ENCODE results near the gene ATP10B. TPM values are rescaled to one million over a fixed set of nuclear protein-coding genes. Genes with fewer than 3 reads are reported as not detected.

Gene ATP10B
- polyA plus RNA-seq, 1 donor (not counting 4 experiments of a cell fraction or from before 2014, with no cell fraction given): 0.25 TPM

- no peak for TF ChIP-seq CTCF (optimal IDR thresholded peaks at IDR 0.05 in 1 of 3, IDR thresholded peaks at IDR 0.05 in 1 of 3, conservative IDR thresholded peaks at IDR 0.05 in 1 of 3; ENCODE audit: extremely low read depth in 1 of 3, insufficient read depth in 2 of 3, low read length in 3 of 3)
- no peak for TF ChIP-seq EZH2 (IDR thresholded peaks at IDR 0.05; ENCODE audit: low read length)
- no peaks in the 10 kb centered on the region for H3K9me3 ChIP-seq (ENCODE audit: control insufficient read depth, low read depth, low read length)
- H3K27me3 ChIP-seq (ENCODE audit: control insufficient read depth, extremely low read depth, insufficient read depth, low read length): no peaks in the 10 kb centered on the region
- FAIRE-seq (no peak), DNase-seq (ENCODE audit: low read depth, low spot score) (no peak)
- dilution Hi-C loops (cut with MboI; ENCODE audit: extremely low pct_ligation_motif_present, low sequenced_read_pairs): no loop called here
- H4K20me1 ChIP-seq (ENCODE audit: control insufficient read depth, extremely low read depth, insufficient read depth, low read length): no peaks in the 10 kb centered on the region
- H3K4me2 ChIP-seq (ENCODE audit: control insufficient read depth, extremely low read depth, insufficient read depth, low read depth, low read length): no peak overlapping the region
- H3K4me1 ChIP-seq (ENCODE audit: control insufficient read depth, extremely low read depth, insufficient read depth, low read length): no peaks in the 10 kb centered on the region
- no peak overlapping the region for H3K27ac ChIP-seq (ENCODE audit: control insufficient read depth, insufficient read depth, low read length)
- H3K36me3 ChIP-seq (ENCODE audit: control insufficient read depth in 2 of 2, extremely low read depth in 1 of 2, insufficient read depth in 2 of 2, low read length in 2 of 2): no peaks in the 10 kb centered on the region
- H2AFZ ChIP-seq (ENCODE audit: control insufficient read depth, low read length): no peak overlapping the region
- H3K4me3 ChIP-seq (ENCODE audit: control insufficient read depth in 2 of 3, extremely low read depth in 1 of 3, insufficient read depth in 2 of 3, low read depth in 1 of 3, low read length in 3 of 3): no peak overlapping the region
- H3K9me1 ChIP-seq (ENCODE audit: control insufficient read depth, extremely low read depth, insufficient read depth, low read length): no peaks in the 10 kb centered on the region
- H3K9ac ChIP-seq (ENCODE audit: control insufficient read depth, extremely low read depth, insufficient read depth, low read length): no peak overlapping the region
- no peaks in the 10 kb centered on the region for H3K79me2 ChIP-seq (ENCODE audit: control insufficient read depth, insufficient read depth, low read length)
Observed at GRCh38 chr5:160567031-160567705, 284.8 kb downstream of the ATP10B start.

- Histone ChIP-seq H3K9me3 (ENCODE audit: control insufficient read depth, low read depth, low read length) (no peaks in the 10 kb centered on the region), H3K9ac (ENCODE audit: control insufficient read depth, extremely low read depth, insufficient read depth, low read length) (no peak overlapping the region), H3K4me1 (ENCODE audit: control insufficient read depth, extremely low read depth, insufficient read depth, low read length) (no peaks in the 10 kb centered on the region), H2AFZ (ENCODE audit: control insufficient read depth, low read length) (no peak overlapping the region), H3K4me2 (ENCODE audit: control insufficient read depth, extremely low read depth, insufficient read depth, low read depth, low read length) (no peak overlapping the region), H3K9me1 (ENCODE audit: control insufficient read depth, extremely low read depth, insufficient read depth, low read length) (no peaks in the 10 kb centered on the region), H3K27me3 (ENCODE audit: control insufficient read depth, extremely low read depth, insufficient read depth, low read length) (no peaks in the 10 kb centered on the region), H4K20me1 (ENCODE audit: control insufficient read depth, extremely low read depth, insufficient read depth, low read length) (no peaks in the 10 kb centered on the region), H3K4me3 (ENCODE audit: control insufficient read depth in 2 of 3, extremely low read depth in 1 of 3, insufficient read depth in 2 of 3, low read depth in 1 of 3, low read length in 3 of 3) (no peak overlapping the region), H3K79me2 (ENCODE audit: control insufficient read depth, insufficient read depth, low read length) (no peaks in the 10 kb centered on the region), H3K27ac (ENCODE audit: control insufficient read depth, insufficient read depth, low read length) (no peak overlapping the region), H3K36me3 (ENCODE audit: control insufficient read depth in 2 of 2, extremely low read depth in 1 of 2, insufficient read depth in 2 of 2, low read length in 2 of 2) (no peaks in the 10 kb centered on the region)
- FAIRE-seq: no peak
- dilution Hi-C loops (cut with MboI; ENCODE audit: extremely low pct_ligation_motif_present, low sequenced_read_pairs): no loop called here
- TF ChIP-seq CTCF (optimal IDR thresholded peaks at IDR 0.05 in 1 of 3, IDR thresholded peaks at IDR 0.05 in 1 of 3, conservative IDR thresholded peaks at IDR 0.05 in 1 of 3; ENCODE audit: extremely low read depth in 1 of 3, insufficient read depth in 2 of 3, low read length in 3 of 3): no peak
- no peak for TF ChIP-seq EZH2 (IDR thresholded peaks at IDR 0.05; ENCODE audit: low read length)
- DNase-seq (ENCODE audit: low read depth, low spot score): no peak
Observed at GRCh38 chr5:160565376-160565775, 286.6 kb downstream of the ATP10B start.

Measured in keratinocyte (primary cell).